ENCODE measurements around the gene LSM2. TPM values are rescaled to one million over a fixed set of nuclear protein-coding genes. Genes with fewer than 3 reads are reported as not detected.
A peak's percentile ranks its signal among the peaks of the same experiment; 100 is the strongest.

Gene LSM2
- total and polyA plus RNA-seq, 9 of the 15 experiments (the other 6 are each of a cell fraction or from before 2014, with no cell fraction given) = 154 to 407 (median 223) TPM

GRCh38 chr6:31795616-31796298, 11.0 kb downstream of the LSM2 start, which contains the start of gene VARS1 (continued):
- TF ChIP-seq UBTF (IDR thresholded peaks at IDR 0.05; ENCODE audit: borderline replicate concordance in 1 of 2, low read depth in 2 of 2, low read length in 2 of 2) (peak; percentile 78 to 81; a peak in 3 of 4 replicates), LARP7 (IDR thresholded peaks at IDR 0.05) (no peak), ZNF79 (CRISPR knock-in tag; IDR thresholded peaks at IDR 0.05; ENCODE audit: low read depth) (no peak), USF1 (CRISPR knock-in tag; IDR thresholded peaks at IDR 0.05) (peak; percentile 86), ZFP91 (CRISPR knock-in tag; IDR thresholded peaks at IDR 0.05) (0 out of 2 replicates have a peak, but pooled peaks have one; percentile 74), CBX3 (IDR thresholded peaks at IDR 0.05; ENCODE audit: borderline replicate concordance in 1 of 2, low read length in 2 of 2) (peak in 1 of 2 experiments; percentile 70; a peak in 1 of 3 replicates), LEF1 (IDR thresholded peaks at IDR 0.05) (no peak), LCOR (CRISPR knock-in tag; IDR thresholded peaks at IDR 0.05) (peak; percentile 83), ZFPM2 (CRISPR knock-in tag; IDR thresholded peaks at IDR 0.05) (0 out of 2 replicates have a peak, but pooled peaks have one; percentile 93), RBBP5 (IDR thresholded peaks at IDR 0.05; ENCODE audit: borderline replicate concordance, insufficient read depth, low read length, poor library complexity, severe bottlenecking) (peak; percentile 95), ZNF408 (CRISPR knock-in tag; IDR thresholded peaks at IDR 0.05; ENCODE audit: low read depth) (no peak), ZNF76 (CRISPR knock-in tag; IDR thresholded peaks at IDR 0.05; ENCODE audit: borderline replicate concordance) (peak; percentile 90), CAMTA2 (CRISPR knock-in tag; conservative IDR thresholded peaks at IDR 0.05) (peak; percentile 56; the same call in 1 of the 2 replicates), TEAD4 (IDR thresholded peaks at IDR 0.05; ENCODE audit: low read length) (peak; percentile 38), TEAD4 (CRISPR knock-in tag; IDR thresholded peaks at IDR 0.05; ENCODE audit: borderline replicate concordance) (no peak), USF2 (CRISPR knock-in tag; IDR thresholded peaks at IDR 0.05) (peak; percentile 73), FOSL1 (tag; conservative IDR thresholded peaks at IDR 0.05) (peak; percentile 64), MTA2 (IDR thresholded peaks at IDR 0.05; ENCODE audit: low read depth) (no peak), MAX (CRISPR knock-in tag; IDR thresholded peaks at IDR 0.05) (peak; percentile 97), JUND (IDR thresholded peaks at IDR 0.05; ENCODE audit: borderline replicate concordance, low read depth, low read length) (peak; percentile 84), JUND (tag; IDR thresholded peaks at IDR 0.05; ENCODE audit: borderline replicate concordance, low read depth, low read length) (peak; percentile 61; the same call in 1 of the 3 replicates)
